GM12865 (cell line): ENCODE results near the gene MRPL33.
"Not testable (repeated sequence)": the region's sequence is repeated elsewhere in the genome, so short reads cannot be mapped to it uniquely, and the experiment has no call there.

Experiments used
- DNase-seq: peaks from one replicate; pipeline ENCODE4 v3.0.0; 2010; ENCODE audit warnings: low read depth
- H3K4me3 ChIP-seq: 2 replicates; pipeline ENCODE4 v1.5.1; 2011; ENCODE audit warnings: mild to moderate bottlenecking, low read depth, low read length, control low read depth
- CTCF ChIP-seq: IDR thresholded peaks from 2 replicates; pipeline ENCODE4 v1.5.1; 2011; ENCODE audit warnings: low read length, control low read depth, low read depth, inconsistent platforms; ENCODE audit not compliant: insufficient read depth; ENCODE audit errors: missing control alignments

The MRPL33 gene

GRCh38 chr2:27754138-27754588 lies 17.4 kb upstream of the MRPL33 start:
- peak; percentile 73 for DNase-seq
- H3K4me3 ChIP-seq, result no peak overlapping the region
- peak; percentile 89 for TF ChIP-seq CTCF

GRCh38 chr2:27754831-27755230 lies 16.7 kb upstream of the MRPL33 start:
- TF ChIP-seq CTCF, result no peak
- H3K4me3 ChIP-seq, result no peak overlapping the region
- no peak for DNase-seq

- no peak for TF ChIP-seq CTCF
- no peak overlapping the region for H3K4me3 ChIP-seq
- DNase-seq, result no peak
Observed at GRCh38 chr2:27756091-27756490, 15.4 kb upstream of the MRPL33 start.

- H3K4me3 ChIP-seq, result no peak overlapping the region
- TF ChIP-seq CTCF, result no peak
- DNase-seq, result no peak
Observed at GRCh38 chr2:27756544-27757498, 14.7 kb upstream of the MRPL33 start.

- DNase-seq, result no peak
- TF ChIP-seq CTCF, result no peak
- no peak overlapping the region for H3K4me3 ChIP-seq
Observed at GRCh38 chr2:27762951-27763906, 8.3 kb upstream of the MRPL33 start.

- no peak overlapping the region for H3K4me3 ChIP-seq
- TF ChIP-seq CTCF, result no peak
- no peak for DNase-seq
Observed at GRCh38 chr2:27763907-27764267, 7.6 kb upstream of the MRPL33 start.

GRCh38 chr2:27764526-27764925 lies 7.0 kb upstream of the MRPL33 start:
- DNase-seq, result not testable (repeated sequence)

More at GRCh38 chr2:27764526-27764925, 7.0 kb upstream of the MRPL33 start:
- H3K4me3 ChIP-seq, result not testable (repeated sequence)
